SW480 (cell line): ENCODE measurements around the gene TMEM52.
A peak's percentile ranks its signal among the peaks of the same experiment; 100 is the strongest.

Source experiments
- DNase-seq: peaks from one replicate; pipeline ENCODE4 v3.0.0-alpha.2; 2016; ENCODE audit warnings: low spot score

The TMEM52 gene

DNA sequence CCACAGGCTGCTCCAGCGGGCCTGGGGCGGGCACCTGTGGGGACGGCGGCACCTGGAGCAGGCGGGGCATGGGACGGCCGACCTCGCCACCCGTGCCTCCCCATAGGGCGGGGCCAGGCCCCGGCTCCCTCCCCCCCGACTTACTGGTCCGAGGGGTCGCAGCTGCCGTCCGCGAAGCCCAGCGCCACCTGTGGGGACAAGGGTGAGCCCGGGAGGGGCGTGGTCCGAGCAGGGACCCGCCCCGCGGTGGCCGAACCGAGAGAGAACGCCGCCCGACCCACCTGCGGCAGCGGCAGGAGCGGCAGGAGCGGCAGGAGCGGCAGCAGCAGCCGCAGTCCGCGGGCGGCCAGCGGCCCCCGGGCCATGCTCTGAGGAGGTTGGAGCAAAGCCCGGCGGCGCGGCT lies at the start of gene TMEM52:
TSS of gene TMEM52 (minus strand) at position 379 of the 403 bp plus-strand sequence. CDS start at position 365, 14 bp downstream.
- no peak for DNase-seq

DNA sequence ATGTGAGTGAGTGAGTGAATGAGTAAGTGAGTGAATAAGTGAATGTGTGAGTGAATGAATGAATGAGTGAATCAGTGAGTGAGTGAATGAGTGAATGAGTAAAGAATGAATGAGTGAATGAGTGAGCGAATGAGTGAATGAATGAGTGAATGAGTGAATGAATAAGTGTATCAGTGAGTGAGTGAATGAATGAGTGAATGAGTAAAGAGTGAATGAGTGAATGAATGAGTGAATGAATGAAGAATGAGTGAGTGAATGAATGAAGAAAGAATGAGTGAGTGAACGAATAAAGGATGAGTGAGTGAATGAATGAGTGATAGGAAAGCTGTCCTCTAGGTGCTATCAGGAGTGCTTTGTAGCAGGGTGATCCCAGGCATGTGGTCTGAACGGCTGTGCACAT lies 48.8 kb upstream of the TMEM52 start:
- DNase-seq, result no peak

DNA sequence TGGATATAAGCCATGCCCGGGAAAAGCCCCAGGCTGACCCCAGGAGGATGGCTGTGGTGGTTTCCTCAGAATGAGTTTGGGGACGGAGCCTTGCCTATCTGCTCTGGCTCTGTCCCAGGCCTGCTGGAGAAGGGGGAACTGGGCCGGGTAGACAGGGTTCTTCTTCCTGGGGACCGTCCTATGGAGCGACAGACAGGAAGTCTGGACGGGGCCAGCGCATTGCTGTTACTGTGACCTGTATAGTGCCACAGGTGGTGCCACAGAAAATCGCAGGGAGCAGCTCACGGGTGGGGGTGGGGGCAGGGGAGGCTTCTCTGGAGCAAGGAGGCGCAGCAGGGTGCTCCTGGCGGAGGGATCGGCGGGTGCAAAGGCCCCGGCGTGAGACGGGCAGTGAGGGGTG lies 48.1 kb upstream of the TMEM52 start:
- no peak for DNase-seq

DNA sequence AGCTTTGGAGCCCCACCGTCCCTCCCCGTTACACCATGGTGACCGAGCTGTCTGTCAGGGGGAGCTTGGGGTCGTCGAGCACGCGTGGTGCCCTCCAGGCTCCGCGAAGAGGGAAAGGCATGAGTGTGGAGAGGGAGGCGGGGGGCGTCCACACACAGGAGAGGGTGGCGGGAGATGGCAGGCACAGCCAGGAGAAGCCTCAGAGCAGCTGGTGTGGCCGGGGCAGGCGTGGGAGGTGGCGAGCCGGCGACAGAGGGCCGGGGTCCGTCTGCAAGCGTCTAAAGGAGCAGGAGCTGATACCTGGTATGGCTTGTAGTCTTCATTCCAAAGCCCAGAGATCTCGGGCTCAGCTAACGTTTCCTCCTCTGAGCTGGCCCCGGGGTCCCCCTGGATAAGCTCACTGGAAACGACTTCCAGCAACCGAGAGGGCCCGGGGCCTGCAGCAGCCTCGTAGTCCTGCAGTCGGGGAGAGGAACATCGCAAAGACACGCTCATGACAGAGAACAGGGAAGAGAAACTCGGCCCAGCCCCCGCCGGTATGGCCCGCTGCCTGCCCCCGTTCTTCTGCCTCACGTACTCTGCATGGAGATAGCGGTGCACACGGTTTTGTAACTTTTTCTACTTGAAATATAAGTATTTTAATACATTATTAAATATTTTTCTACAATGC lies 47.1 kb upstream of the TMEM52 start:
- DNase-seq, result no peak

DNA sequence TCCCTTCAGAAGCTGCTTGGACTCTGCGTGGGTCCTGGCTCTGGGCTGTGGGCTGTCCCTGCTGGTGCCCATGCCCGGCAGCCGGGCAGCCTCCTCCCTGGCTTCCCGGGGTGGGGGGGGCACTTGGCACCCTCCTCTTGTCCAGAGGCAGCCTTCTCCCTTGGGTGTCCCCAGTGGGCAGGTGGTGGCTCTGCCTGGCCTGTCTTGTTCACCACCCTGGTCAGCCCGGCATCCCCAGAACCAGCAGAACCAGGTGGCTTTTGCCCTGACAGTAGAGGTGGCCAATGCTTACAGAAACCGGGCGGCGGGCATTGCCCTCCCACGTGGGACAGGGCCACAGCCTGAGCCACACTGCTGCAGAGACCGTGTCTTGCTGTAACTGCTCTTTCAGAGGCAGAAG lies 46.5 kb upstream of the TMEM52 start:
- no peak for DNase-seq

DNA sequence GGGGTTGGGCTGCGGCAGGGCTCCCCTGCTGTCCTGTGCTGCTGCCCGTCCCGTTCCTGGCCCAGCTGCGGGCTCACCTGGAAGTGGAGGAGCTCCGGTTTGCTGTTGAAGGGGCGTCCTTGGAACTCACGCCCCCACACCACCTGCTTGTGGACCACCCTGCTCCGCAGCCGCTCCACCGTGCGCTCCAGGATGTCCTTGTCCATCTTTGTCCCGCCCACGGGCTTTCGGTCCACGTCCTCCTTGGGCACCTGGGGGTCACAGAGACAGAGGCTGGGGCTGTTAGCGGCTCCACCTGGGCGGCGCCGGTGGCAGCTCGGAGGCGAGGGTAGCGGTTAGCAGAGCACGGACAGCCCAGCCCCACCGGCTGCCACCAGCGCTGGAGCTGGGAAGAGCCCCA lies 45.7 kb upstream of the TMEM52 start:
- DNase-seq, result no peak

DNA sequence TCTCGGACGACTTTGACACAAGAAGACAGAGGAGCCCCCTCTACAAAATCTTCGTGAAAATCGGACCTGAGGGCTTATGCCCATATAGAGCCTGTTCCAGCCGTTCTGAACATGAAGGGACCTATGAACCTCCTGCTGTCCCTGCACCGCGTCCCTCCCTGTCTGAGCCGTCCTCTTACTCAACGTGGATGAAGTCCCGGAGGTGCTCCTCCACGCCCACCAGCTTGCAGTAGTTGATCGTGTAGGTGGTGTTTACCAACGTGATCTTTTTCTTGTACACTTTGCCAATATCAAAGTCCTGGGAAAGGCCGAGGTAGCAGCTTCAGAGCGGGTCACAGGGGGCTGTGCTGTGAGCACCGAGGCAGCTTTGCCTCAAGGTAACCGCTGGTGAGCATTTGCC lies 44.5 kb upstream of the TMEM52 start:
- DNase-seq, result no peak

DNA sequence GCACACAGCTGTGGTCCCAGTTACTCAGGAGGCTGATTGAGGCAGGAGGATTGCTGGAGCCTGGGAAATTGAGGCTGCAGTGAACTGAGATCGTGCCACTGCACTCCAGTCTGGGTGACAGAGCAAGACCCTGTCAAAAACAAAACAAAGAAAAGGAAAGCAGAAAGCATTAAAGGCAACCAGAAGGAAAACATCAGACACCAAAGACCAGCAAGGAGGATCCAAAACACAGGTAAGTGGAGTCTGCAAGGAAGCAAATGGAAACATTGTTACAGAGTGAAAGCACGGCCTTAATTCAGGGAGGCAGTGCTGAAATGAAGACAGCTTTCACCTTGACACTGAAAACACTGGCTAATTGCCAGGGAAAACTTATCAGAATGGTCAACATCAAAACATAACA lies 43.7 kb upstream of the TMEM52 start:
- DNase-seq, result no peak

DNA sequence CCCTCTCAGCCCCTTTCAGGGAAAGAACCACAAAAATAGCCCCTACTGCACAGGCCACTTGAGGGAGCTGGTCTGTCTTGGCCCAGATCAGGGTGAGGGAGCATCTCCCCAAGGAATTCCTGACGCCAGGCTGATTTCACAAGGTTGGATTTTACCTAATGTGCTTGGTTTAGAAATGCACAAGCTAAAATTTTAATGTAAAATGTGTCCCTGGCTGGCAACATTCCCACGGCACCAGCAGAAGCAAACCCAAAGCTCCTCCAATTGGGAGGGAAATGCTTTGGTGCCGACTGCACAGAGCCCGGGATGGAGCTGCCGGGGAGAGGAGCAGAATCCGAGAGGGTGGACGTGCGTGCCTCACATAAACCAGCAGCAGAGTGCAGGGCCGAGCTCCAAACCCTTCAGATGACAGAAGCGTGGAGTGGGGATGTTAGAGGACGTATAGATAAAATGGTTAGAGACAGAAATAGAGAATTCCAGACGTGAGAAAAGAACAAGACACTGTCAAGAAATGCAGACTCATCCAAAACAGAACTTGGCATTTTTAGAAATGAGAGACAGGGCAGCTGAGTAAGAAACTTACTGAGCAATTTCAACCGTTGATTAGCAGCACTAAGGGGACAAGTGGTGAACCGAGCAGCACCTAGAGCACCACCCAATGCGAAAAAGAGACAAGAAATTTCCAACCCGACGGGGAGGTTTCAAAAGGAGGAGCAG lies 41.6 kb upstream of the TMEM52 start:
- DNase-seq, result no peak

DNA sequence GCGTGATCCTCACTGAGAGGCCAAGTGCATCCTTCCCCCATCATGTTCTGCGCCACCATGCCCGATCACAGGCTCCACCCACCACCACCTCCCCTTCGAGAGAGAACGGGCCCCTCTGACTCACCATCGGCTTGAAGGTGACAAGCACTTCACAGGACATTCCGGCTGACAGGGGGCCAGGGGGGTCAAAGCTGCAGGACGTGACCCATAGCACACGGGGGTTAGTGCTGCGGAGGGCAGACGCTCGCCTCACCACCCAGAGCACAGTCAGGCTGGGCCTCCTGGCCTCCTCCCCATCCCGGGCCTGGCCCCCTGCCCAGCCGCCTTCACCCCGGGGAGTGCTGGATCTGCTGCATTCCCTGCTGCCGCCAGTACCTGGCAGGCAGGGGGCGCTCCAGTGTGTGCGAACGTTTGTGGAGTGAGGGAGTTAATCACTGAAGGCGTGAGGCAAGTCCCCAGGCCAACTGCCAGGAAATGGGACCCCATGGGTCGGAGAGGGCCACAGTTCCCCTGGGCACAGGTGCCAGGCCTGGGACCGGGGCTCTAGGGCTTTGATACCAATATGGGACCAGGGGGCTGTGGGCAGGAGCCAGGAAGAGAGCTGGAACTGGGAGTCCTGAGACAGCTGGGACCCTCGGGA lies 40.9 kb upstream of the TMEM52 start:
- peak; percentile 75 for DNase-seq

DNA sequence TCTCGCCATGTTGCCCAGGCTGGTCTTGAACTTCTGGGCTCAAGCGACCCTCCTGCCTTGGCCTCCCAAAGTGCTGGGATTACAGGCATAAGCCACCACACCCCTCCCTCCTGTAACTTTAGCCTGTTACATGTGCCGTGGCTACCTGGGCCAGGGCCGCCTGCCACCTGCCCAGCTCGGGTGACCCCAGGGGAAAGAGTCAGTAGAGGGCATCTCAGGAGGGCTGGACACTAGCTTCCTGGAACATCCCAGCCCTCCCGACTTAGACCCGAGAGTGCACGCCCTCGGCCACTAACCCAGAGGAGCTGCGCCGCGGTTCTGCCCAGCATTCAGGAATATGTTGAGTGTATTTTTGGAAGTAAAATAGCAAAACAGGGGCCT lies 40.4 kb upstream of the TMEM52 start:
- no peak for DNase-seq

DNA sequence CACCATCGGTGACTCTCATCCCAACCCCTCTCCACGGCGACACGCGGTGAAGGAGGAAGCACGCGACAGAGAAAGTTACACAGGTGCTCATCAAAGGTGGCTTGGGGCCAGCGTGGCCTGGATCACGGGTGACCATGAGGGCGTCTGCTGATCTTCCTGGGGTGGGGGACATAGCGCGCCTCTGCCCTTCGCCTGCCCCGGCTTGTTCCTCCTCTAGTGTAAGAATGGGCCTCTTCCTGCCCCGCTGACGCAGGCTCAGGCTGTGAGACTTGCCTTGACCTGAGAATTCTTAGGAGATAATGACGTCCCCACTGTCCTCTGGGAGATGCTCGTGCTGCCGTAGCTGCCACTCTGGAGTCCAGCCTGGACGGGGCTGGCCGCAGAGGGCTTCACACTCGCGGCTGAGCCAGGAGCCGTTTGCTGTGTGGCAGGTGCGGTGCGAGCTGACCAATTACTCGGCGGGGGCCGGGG lies 39.0 kb upstream of the TMEM52 start:
- DNase-seq, result no peak

DNA sequence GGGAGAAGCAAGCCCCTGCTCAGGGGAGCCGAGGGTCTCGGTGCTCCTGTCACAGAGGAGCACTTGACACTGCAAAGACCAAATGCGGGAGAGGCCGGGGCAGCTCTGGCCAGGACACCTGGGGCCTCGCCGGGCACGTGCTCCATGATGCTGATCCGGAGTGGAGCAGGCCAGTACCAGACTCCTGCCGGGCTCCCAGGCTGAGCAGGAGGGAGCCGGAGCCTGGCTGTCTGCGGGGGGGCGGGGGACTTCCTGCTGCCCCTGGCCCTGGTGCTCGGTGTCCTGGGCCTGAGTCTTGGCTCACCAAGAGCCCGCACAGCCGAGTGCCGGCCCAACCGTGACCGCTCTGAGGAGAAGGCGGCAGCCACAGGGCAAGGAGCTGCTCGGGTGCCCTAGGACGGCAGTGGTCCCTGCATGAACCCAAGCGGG lies 38.5 kb upstream of the TMEM52 start:
- DNase-seq, result no peak

DNA sequence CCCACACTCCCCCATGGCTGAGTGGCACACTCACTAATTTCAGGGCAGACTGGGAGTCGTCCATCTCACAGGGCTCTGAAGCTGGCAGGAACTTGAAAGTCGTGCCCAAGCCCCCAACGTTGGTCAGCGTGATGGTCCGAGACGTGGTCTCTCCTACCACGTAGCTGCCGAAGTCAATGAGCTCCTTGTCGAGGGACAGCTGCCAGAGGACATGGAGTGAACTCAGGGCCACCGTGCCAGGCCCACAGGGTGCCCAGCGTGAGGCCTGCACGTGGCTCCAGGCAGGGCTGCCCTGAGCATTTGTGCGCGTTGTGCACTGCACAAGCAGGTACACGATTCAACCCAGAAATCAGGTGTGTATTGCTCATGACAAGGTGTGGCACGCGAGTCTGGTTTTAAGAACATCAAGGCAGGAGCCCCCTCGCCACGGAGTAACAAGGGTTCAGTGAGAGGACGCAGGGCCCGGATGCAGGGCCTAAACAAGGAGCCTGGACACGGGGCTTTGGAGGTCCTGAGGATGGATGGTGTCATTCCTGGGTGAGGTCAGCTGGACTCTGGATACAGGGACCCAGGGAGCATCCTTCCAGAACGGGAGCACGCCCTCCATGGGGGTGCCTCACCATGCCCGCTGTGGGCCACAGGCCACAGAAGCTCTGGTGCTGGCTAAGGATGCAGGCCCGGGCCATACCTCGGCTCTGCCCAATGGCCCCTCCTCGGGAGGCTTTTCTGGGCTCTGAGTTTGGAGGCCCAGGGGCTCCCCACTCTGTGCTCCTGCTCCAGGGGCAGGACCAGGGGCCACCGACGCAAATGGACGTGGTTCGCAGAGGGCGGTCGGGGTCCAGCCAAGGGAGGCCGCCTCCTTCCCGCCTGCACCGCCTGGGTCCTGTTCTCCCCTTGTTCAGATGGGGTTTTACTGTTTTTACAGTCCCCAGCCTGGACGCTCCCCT lies 37.8 kb upstream of the TMEM52 start:
- no peak for DNase-seq

DNA sequence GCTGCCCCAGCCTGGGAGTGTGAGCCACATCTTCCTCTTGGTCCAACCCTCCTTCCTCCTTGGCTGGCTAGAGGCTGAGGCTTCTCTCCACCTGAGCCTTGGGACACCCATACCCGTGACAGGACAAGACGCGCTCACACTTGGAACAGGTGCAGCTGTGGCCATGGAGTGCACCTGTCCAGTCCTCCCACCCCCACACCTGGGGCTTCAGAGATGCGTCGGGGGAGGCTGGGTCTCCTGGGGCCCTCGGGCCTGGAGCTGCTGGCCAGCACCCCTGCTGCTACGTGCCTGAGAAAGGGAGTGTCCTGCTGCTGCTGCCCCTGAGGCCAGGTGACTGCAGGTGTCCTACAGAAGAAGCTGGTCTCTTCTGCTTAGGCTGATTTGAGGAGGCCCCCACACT lies 37.0 kb upstream of the TMEM52 start:
- DNase-seq, result no peak

DNA sequence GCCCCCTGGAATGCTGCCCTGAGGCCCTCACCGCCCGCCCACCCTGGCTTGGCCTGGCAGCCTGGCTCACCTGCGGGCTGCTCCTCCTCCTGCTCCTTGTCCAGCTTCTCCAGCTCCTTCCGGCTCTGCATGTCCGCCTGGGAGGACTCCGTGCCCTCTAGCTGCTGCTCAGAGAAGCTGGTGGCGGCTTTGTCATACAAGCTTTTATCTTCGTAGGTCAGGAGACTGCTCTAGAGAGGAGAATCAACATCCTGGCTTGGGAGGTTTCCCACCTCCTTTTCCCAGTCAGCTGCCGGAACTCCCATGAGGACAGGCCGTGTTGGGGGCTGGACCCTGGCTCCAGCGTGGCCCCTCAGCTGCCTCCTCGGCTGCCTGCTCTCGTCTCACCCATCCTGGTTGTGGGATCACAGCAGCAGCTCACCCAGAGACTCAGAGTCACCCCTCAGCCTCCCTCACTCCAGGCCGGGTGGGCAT lies 36.6 kb upstream of the TMEM52 start:
- DNase-seq, result no peak

DNA sequence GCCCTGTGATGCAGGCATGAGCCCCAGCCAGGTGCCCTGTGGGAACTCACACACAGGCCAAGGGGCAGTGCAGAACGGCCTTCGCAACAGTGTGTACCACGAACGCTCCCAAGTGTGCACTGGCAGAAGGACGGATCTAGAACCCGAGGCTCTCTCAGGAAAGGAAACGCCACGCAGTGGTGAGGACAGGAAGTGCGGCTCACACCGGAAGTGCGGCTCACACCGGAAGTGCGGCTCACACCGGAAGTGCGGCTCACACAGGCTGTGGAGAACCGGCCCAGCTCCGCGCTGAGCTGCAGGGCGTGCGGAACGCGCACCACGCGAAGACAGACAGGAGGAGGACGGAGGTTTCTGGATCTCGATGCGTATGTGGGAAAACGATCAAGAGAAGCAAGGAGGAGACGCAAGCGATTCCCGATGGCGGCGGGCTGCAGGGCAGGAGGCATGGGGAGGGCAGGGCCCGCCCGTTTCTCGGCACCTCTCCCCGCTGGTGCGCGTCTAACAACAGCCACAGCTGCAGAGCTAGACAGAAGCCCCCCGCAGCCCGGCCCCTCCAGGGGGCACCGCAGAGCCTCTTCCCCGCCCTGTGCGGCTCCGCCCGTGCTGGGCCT lies 35.9 kb upstream of the TMEM52 start:
- DNase-seq, result no peak

DNA sequence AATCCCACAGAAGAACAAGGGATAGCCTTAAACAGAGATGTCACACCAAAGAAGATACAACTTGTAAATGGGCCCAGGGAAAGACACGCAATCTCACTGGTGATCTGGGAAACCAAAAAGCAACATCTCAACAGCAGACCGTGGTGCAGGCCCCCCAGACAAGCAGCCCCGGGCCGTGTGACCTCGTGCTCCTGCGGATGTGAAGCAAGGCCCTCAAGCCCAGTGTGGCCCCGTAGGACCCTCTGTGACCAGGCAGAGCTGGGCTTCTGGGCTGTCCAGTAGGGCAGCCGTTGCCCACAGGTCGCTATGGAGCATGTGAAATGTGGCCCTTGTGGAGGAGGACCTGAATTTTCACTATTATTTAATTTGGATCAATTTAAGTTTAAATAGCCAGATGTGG lies 34.9 kb upstream of the TMEM52 start:
- DNase-seq, result no peak

DNA sequence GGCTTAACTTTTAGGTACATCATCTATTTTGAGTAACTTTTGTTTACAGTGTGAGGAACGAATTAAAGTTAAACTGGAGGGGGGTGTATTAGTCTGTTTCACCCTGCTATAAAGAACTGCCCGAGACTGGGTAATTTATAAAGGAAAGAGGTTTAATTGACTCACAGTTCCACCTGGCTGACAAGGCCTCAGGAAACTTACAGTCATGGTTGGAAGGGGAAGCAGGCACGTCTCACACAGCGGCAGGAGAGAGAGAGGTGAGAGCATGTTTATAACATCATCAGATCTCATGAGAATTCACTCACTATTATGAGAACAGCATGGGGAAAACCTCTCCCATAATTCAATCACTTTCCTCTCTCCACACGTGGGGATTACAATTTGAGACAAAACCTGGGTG lies 31.9 kb upstream of the TMEM52 start:
- no peak for DNase-seq

DNA sequence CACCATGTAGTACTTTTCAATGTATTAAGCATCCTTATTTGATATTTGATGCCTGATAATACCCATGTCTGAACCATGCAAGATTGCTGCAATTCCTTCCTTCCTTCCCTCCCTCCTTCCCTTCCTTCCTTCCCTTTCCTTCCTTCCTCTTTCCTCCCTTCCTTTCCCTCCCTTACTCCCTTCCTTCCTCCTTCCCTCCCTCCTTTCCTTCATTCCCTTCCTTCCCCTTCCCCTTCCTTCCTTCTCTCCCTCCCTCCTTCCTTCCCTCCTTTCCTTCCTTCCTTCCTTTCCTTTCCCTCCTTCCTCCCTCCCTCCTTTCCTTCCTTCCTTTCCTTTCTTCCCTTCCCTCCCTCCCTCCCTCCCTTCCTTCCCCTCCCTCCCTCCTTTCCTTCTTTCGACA lies 29.7 kb upstream of the TMEM52 start:
- no peak for DNase-seq

DNA sequence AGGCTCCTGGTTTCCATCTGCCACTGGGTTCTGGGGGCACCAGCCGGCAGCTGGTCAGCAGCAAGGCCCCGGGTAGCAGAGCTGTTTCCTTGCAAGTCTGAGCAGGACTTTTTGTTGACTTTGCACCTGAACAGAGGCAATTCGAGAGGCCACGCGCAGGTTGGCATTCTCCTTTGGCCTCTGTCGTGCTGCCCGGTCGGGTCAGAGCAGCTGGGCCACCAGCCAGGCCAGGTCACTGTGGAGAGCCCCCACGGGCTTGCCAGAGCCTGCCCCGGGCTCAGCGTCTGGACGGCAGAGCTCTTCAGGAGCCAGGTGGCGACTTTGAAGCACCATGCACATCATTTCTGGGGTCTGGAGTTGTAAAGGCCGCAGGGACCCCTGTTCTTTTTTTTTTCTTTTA lies 28.4 kb upstream of the TMEM52 start:
- no peak for DNase-seq

DNA sequence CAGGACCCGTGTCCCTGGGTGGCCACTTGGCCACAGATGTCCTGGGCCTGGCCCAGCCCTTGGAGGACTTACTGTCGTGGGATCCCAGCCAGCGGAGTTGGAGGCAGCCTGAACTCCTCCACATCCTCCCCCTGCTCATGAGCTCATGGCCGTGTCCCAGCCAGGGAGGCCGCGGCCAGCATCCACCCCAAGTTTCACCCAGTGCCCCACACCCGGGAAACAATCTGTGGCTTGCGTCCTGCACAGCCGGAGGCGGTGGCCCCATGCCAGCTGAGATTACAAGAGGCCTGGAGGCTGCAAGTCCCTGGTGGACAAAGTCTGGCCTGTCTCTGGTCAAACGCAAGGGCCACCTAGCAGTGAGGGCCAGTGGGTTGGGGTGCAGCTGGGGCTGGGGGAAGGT lies 27.5 kb upstream of the TMEM52 start:
- DNase-seq, result no peak
